ENCODE results near the gene FES. TPM values are rescaled to one million over a fixed set of nuclear protein-coding genes. Genes with fewer than 3 reads are reported as not detected.
"Not testable (repeated sequence)": the region's sequence is repeated elsewhere in the genome, so short reads cannot be mapped to it uniquely, and the experiment has no call there.

Gene FES
- total and polyA plus RNA-seq, 10 of the 15 experiments (the other 5 are each of a cell fraction or from before 2014, with no cell fraction given) = 0.07 to 23.9 (median 9.9) TPM

GRCh38 chr15:90924375-90924774 is 40.1 kb downstream of the FES start (continued):
- peak; percentile 52 to 57; a peak in 3 of 4 replicates for TF ChIP-seq IKZF2 (IDR thresholded peaks at IDR 0.05)
- no peak for TF ChIP-seq IRF3 (IDR thresholded peaks at IDR 0.05)
- peak; percentile 79 for TF ChIP-seq RUNX3 (IDR thresholded peaks at IDR 0.05; ENCODE audit: low read length)
- peak; percentile 76 for TF ChIP-seq ATF7 (IDR thresholded peaks at IDR 0.05; ENCODE audit: low read depth)
- TF ChIP-seq DPF2 (IDR thresholded peaks at IDR 0.05) = peak; percentile 50; the same call in 1 of the 2 replicates
- peak; percentile 63; the same call in 1 of the 2 replicates for TF ChIP-seq IRF4 (IDR thresholded peaks at IDR 0.05; ENCODE audit: low read depth, low read length)
- TF ChIP-seq SKIL (IDR thresholded peaks at IDR 0.05; ENCODE audit: low read depth, poor library complexity, severe bottlenecking) = peak; percentile 49

GRCh38 chr15:90926766-90927165 is 42.5 kb downstream of the FES start:
- intact Hi-C loops (cut with micrococcal nuclease; ENCODE audit: unreplicated experiment); DNase-seq (ENCODE audit: low read depth, low spot score); H3K4me2 ChIP-seq (ENCODE audit: control insufficient read depth, insufficient read depth); H3K9me3 ChIP-seq (replicated peaks; ENCODE audit: control insufficient read depth, insufficient read depth, low read length); H3K27ac ChIP-seq (ENCODE audit: control insufficient read depth, insufficient read depth); H3K4me3 ChIP-seq; BruUV-seq (replicated peaks); in situ Hi-C loops (cut with MboI); H3K27me3 ChIP-seq (replicated peaks in 1 of 2; ENCODE audit: control insufficient read depth in 2 of 2, insufficient read depth in 2 of 2, low read length in 1 of 2); ATAC-seq; H3K9ac ChIP-seq (ENCODE audit: control insufficient read depth, insufficient read depth, low read length); H2AFZ ChIP-seq (ENCODE audit: control insufficient read depth, low read depth, low read length); H4K20me1 ChIP-seq (ENCODE audit: control insufficient read depth, insufficient read depth); H3K36me3 ChIP-seq (ENCODE audit: control insufficient read depth in 2 of 2, insufficient read depth in 2 of 2, low read length in 1 of 2); RAD21 ChIA-PET (ENCODE audit: unreplicated experiment); FAIRE-seq: not testable (repeated sequence)
- Histone ChIP-seq H3K4me1 (ENCODE audit: control insufficient read depth, insufficient read depth, low read length) (peaks cover 41% of the 10 kb centered on the region), H3K79me2 (ENCODE audit: control insufficient read depth, insufficient read depth, low read length) (peaks cover 16% of the 10 kb centered on the region)
- SMC1A ChIA-PET (ENCODE audit: uncharacterized antibody, unreplicated experiment) = interaction anchor here (0.9 kb wide), 1 partner anchor 232 kb away, joined by 3 read pairs; no protein-coding TSS in a partner anchor
- WGBS (ENCODE audit: insufficient coverage, insufficient replicate concordance, low lambda C conversion rate, missing lambda C conversion rate) = 93% methylated on average over 10 of the region's 10 CpGs
- POLR2A ChIA-PET = interaction anchor here (4.6 kb wide), 1 partner anchor 24 kb away, joined by 42 read pairs; the partner anchor contains the start of gene MAN2A2
- CTCF ChIA-PET = interaction anchor here (1.0 to 18.1 kb wide), 3 partner anchors 6 to 40 kb away, joined by 3 to 480 read pairs (median 68); partner anchors contain the start of genes HDDC3, MAN2A2 and UNC45A

- H3K36me3 ChIP-seq (ENCODE audit: control insufficient read depth in 2 of 2, insufficient read depth in 2 of 2, low read length in 1 of 2); BruUV-seq (replicated peaks); intact Hi-C loops (cut with micrococcal nuclease; ENCODE audit: unreplicated experiment); H3K27ac ChIP-seq (ENCODE audit: control insufficient read depth, insufficient read depth); H3K9ac ChIP-seq (ENCODE audit: control insufficient read depth, insufficient read depth, low read length); FAIRE-seq; H3K4me2 ChIP-seq (ENCODE audit: control insufficient read depth, insufficient read depth); DNase-seq (ENCODE audit: low read depth, low spot score); H3K27me3 ChIP-seq (replicated peaks in 1 of 2; ENCODE audit: control insufficient read depth in 2 of 2, insufficient read depth in 2 of 2, low read length in 1 of 2); H3K9me3 ChIP-seq (replicated peaks; ENCODE audit: control insufficient read depth, insufficient read depth, low read length); H4K20me1 ChIP-seq (ENCODE audit: control insufficient read depth, insufficient read depth); H3K4me3 ChIP-seq; ATAC-seq; in situ Hi-C loops (cut with MboI); H2AFZ ChIP-seq (ENCODE audit: control insufficient read depth, low read depth, low read length): not testable (repeated sequence)
- Histone ChIP-seq H3K4me1 (ENCODE audit: control insufficient read depth, insufficient read depth, low read length) (peaks cover 35% of the 10 kb centered on the region), H3K79me2 (ENCODE audit: control insufficient read depth, insufficient read depth, low read length) (peaks cover 18% of the 10 kb centered on the region)
- 98% methylated on average over 7 of the region's 7 CpGs for whole genome bisulfite sequencing (ENCODE audit: insufficient coverage, insufficient replicate concordance, low lambda C conversion rate, missing lambda C conversion rate)
- POLR2A ChIA-PET = interaction anchor here (0.7 kb wide), 2 partner anchors 94 to 458 kb away, joined by 3 to 4 read pairs; partner anchors contain the start of gene VPS33B
- SMC1A ChIA-PET (ENCODE audit: uncharacterized antibody, unreplicated experiment) = interaction anchor here (0.9 to 9.2 kb wide), 3 partner anchors 28 to 138 kb away, joined by 3 to 225 read pairs (median 3); partner anchors contain the start of gene MAN2A2
- RAD21 ChIA-PET (ENCODE audit: unreplicated experiment) = interaction anchor here (0.9 to 5.3 kb wide), 2 partner anchors 32 to 98 kb away, joined by 3 to 58 read pairs; no protein-coding TSS in a partner anchor
- CTCF ChIA-PET = interaction anchor here (7.6 to 18.1 kb wide), 2 partner anchors 28 to 43 kb away, joined by 104 to 480 read pairs; partner anchors contain the start of genes FES and MAN2A2
These were observed 43.8 kb downstream of the FES start for GRCh38 chr15:90928106-90928505.

Data from GM12878 (cell line).